CD8-positive, alpha-beta memory T cell (primary cell): ENCODE results near the gene RGPD4. TPM values are rescaled to one million over a fixed set of nuclear protein-coding genes. Genes with fewer than 3 reads are reported as not detected.

Source experiments
- CTCF ChIA-PET: fragments of 350-600 bp; sonication (Branson Sonifier 250); formaldehyde crosslinking; loops from one replicate; lab custom pipeline; 2021; ENCODE audit warnings: antibody characterized with exemption; lab: Charles Lee
- POLR2A ChIA-PET: fragments of 350-600 bp; sonication (Branson Sonifier 250); formaldehyde crosslinking; loops from one replicate; lab custom pipeline; 2021; ENCODE audit warnings: antibody characterized with exemption; lab: Charles Lee
- DNase-seq, 5 donors: peaks; one replicate each; pipeline versions ENCODE4 v3.0.0 to v3.0.0-alpha.2; 2020 to 2022; ENCODE audit warnings: mixed read lengths in 1 of 5
- H3K27ac ChIP-seq: one replicate; pipeline ENCODE4 v1.7.0; 2013; ENCODE audit warnings: low read depth, mild to moderate bottlenecking, low read length, moderate library complexity
- H3K27me3 ChIP-seq: 2 replicates; pipeline ENCODE4 v1.7.0; 2013; ENCODE audit warnings: low read length, mild to moderate bottlenecking; ENCODE audit not compliant: insufficient read depth, poor library complexity, severe bottlenecking
- H3K36me3 ChIP-seq: 2 replicates; pipeline ENCODE4 v1.7.0; 2013; ENCODE audit warnings: mild to moderate bottlenecking, low read length, moderate library complexity; ENCODE audit not compliant: insufficient read depth
- H3K4me1 ChIP-seq: 2 replicates; pipeline ENCODE4 v1.7.0; 2013; ENCODE audit warnings: mild to moderate bottlenecking, low read length, moderate library complexity; ENCODE audit not compliant: insufficient read depth
- H3K4me3 ChIP-seq: 2 replicates; pipeline ENCODE4 v1.7.0; 2013; ENCODE audit warnings: mild to moderate bottlenecking, low read length
- H3K9me3 ChIP-seq: 2 replicates; pipeline ENCODE4 v1.7.0; 2013; ENCODE audit warnings: mild to moderate bottlenecking, low read length
- H3K27ac Mint-ChIP-seq, 8 donors: one replicate each; pipeline ENCODE4 v1.8.0; 2020 to 2021; ENCODE audit warnings: mixed read lengths in 8 of 8, mild to moderate bottlenecking in 6 of 8, inconsistent platforms in 3 of 8, moderate library complexity in 3 of 8
- H3K27me3 Mint-ChIP-seq, 2 donors: one replicate each; pipeline ENCODE4 v1.8.0; 2020 to 2021; ENCODE audit warnings: mixed read lengths in 2 of 2, mild to moderate bottlenecking in 1 of 2, moderate library complexity in 1 of 2
- H3K36me3 Mint-ChIP-seq, 3 donors: one replicate each; pipeline ENCODE4 v1.8.0; 2020 to 2021; ENCODE audit warnings: mixed read lengths in 3 of 3, inconsistent platforms in 1 of 3, mild to moderate bottlenecking in 1 of 3
- H3K4me1 Mint-ChIP-seq, 3 donors: one replicate each; pipeline ENCODE4 v1.8.0; 2020 to 2021; ENCODE audit warnings: mixed read lengths in 3 of 3, inconsistent platforms in 1 of 3, mild to moderate bottlenecking in 1 of 3
- H3K4me3 Mint-ChIP-seq, 7 donors: one replicate each; pipeline ENCODE4 v1.8.0; 2020 to 2021; ENCODE audit warnings: mixed read lengths in 7 of 7, mild to moderate bottlenecking in 6 of 7, moderate library complexity in 4 of 7, inconsistent platforms in 2 of 7
- H3K9me3 Mint-ChIP-seq, 5 donors: one replicate each; pipeline ENCODE4 v1.8.0; 2020 to 2022; ENCODE audit warnings: mixed read lengths in 5 of 5, mild to moderate bottlenecking in 3 of 5, moderate library complexity in 2 of 5, inconsistent platforms in 1 of 5
- polyA plus RNA-seq: library from polyadenylated mRNA; unstranded; fragments of 300-500 nt; fragmentation: Illumina TruSeq; gene quantifications from one replicate; pipeline ENCODE4 v1.2.3, GENCODE V29; 2021
- total RNA-seq, 2 experiments: library from RNA; stranded (reverse); gene quantifications; one replicate each; pipeline ENCODE4 v1.2.3, GENCODE V29; 2021

RGPD4 gene
- total and polyA plus RNA-seq, 3 experiments from 2014 or later: 0.64 to 0.72 TPM; not detected in 1

DNA sequence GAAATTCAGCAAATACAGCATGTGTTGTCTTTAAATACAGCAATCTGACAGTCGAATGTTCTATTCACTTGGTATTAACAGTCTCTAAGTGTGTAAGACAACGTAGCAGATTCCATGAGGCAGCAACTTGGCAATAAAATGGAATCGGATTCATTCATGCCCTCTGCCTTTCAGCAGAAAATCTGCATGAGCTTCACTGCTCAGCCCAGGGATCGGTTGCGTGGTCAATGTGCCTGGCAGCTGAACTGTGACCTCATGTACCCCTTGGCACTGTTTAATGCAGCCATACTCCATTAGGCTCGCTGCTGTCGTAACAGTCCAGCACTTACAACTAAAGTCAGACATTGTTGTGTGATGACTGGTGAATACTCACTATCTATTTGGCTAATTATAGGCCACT lies 17.7 kb upstream of the RGPD4 start:
- Mint-ChIP-seq H3K36me3 (no peaks in the 10 kb centered on the region), H3K27me3 (no peaks in the 10 kb centered on the region), H3K4me1 (no peaks in the 10 kb centered on the region), H3K9me3 (peaks cover 0 to 4% (median 2%) of the 10 kb centered on the region in 5 donors), H3K4me3 (peak overlapping the region in 1 of 7 donors; percentile 23), H3K27ac (no peak overlapping the region)
- DNase-seq: no peak
- no peak overlapping the region for H3K27ac ChIP-seq
- no peaks in the 10 kb centered on the region for H3K9me3 ChIP-seq
- CTCF ChIA-PET: interaction anchor here (1.4 kb wide), 1 partner anchor 28 kb away, joined by 3 read pairs; no protein-coding TSS in a partner anchor
- POLR2A ChIA-PET: no interaction called here
- no peaks in the 10 kb centered on the region for H3K36me3 ChIP-seq
- no peaks in the 10 kb centered on the region for H3K27me3 ChIP-seq
- H3K4me1 ChIP-seq: no peaks in the 10 kb centered on the region
- H3K4me3 ChIP-seq: no peak overlapping the region

DNA sequence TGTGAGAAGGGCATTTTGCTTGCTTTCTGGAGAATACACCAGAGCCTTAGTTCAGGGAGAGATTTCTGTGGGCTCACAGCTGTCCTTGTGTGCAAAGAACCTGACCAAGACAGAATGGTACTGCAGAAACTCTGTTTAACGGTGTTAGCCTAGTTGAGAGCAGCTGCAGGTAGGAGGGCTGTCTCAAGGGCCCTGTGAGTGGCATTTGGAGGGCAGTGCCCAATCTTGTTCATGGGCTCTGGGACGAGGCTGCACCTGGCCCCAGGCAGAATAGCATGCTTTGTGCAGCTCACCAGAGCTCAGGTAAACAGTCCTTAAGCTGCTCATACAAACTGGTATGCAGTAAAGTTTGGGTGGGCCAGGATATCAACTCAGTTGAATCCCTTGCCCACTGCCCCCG lies 16.9 kb upstream of the RGPD4 start:
- DNase-seq: no peak
- CTCF ChIA-PET: interaction anchor here (1.4 kb wide), 1 partner anchor 29 kb away, joined by 3 read pairs; no protein-coding TSS in a partner anchor
- Mint-ChIP-seq H3K9me3 (peaks cover 0 to 4% (median 2%) of the 10 kb centered on the region in 5 donors), H3K27me3 (no peaks in the 10 kb centered on the region), H3K36me3 (no peaks in the 10 kb centered on the region), H3K4me3 (no peak overlapping the region), H3K4me1 (no peaks in the 10 kb centered on the region), H3K27ac (no peak overlapping the region)
- Histone ChIP-seq H3K4me3 (no peak overlapping the region), H3K36me3 (no peaks in the 10 kb centered on the region), H3K27ac (no peak overlapping the region), H3K9me3 (no peaks in the 10 kb centered on the region), H3K4me1 (no peaks in the 10 kb centered on the region), H3K27me3 (no peaks in the 10 kb centered on the region)
- POLR2A ChIA-PET: no interaction called here

DNA sequence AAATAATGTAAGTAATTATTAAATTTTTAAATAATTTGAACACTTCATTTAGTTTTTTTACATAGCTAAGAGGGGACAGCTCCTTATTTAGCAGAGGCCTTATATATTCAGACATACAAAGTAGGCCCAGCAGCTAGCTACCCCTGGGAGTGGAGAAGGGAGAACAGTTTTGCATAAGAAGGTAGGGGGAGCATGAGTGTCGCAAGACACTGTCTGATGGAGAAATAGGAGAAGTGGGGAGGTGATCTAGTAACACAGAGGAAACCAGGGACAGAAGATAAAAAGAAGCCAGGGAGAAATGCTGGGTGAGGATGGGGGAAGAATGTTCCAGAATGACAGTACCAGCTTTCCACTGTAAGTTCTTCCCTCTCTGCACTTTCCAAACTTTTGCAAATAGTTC lies 16.0 kb upstream of the RGPD4 start:
- H3K4me1 ChIP-seq: no peaks in the 10 kb centered on the region
- H3K4me3 ChIP-seq: no peak overlapping the region
- no peaks in the 10 kb centered on the region for H3K36me3 ChIP-seq
- H3K27me3 ChIP-seq: no peaks in the 10 kb centered on the region
- DNase-seq: no peak
- H3K36me3 Mint-ChIP-seq: no peaks in the 10 kb centered on the region
- peaks cover 0 to 4% (median 2%) of the 10 kb centered on the region in 5 donors for H3K9me3 Mint-ChIP-seq
- H3K27ac ChIP-seq: no peak overlapping the region
- H3K27ac Mint-ChIP-seq: no peak overlapping the region
- no peak overlapping the region for H3K4me3 Mint-ChIP-seq
- no peaks in the 10 kb centered on the region for H3K27me3 Mint-ChIP-seq
- CTCF ChIA-PET: no interaction called here
- no peaks in the 10 kb centered on the region for H3K4me1 Mint-ChIP-seq
- POLR2A ChIA-PET: no interaction called here
- no peaks in the 10 kb centered on the region for H3K9me3 ChIP-seq

DNA sequence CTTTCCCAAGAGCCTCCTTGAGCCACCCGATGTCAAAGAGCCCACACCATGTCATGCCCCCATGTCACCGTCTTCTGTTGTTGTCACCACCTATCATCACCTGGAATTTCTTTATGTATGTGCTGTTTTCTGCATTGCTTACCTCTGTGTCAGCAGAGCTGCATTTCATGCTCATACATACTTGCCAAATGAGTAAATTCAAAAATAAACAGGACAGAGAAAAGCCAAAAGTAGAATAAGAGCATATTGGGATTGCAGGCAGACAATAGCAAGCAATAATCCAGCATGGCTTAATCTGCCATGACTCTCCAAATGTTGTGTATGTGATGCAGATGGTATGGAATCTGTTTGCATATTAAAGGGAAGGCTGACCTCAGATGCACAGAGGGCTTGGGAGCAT lies 15.3 kb upstream of the RGPD4 start:
- H3K27ac ChIP-seq: no peak overlapping the region
- Mint-ChIP-seq H3K36me3 (no peaks in the 10 kb centered on the region), H3K4me1 (no peaks in the 10 kb centered on the region), H3K27ac (peak overlapping the region in 1 of 8 donors; percentile 87), H3K9me3 (peaks cover 0 to 4% (median 2%) of the 10 kb centered on the region in 5 donors), H3K27me3 (no peaks in the 10 kb centered on the region), H3K4me3 (no peak overlapping the region)
- no peaks in the 10 kb centered on the region for H3K27me3 ChIP-seq
- ChIA-PET POLR2A (no interaction called here), CTCF (no interaction called here)
- no peak overlapping the region for H3K4me3 ChIP-seq
- no peaks in the 10 kb centered on the region for H3K36me3 ChIP-seq
- no peaks in the 10 kb centered on the region for H3K9me3 ChIP-seq
- DNase-seq: no peak
- H3K4me1 ChIP-seq: no peaks in the 10 kb centered on the region

DNA sequence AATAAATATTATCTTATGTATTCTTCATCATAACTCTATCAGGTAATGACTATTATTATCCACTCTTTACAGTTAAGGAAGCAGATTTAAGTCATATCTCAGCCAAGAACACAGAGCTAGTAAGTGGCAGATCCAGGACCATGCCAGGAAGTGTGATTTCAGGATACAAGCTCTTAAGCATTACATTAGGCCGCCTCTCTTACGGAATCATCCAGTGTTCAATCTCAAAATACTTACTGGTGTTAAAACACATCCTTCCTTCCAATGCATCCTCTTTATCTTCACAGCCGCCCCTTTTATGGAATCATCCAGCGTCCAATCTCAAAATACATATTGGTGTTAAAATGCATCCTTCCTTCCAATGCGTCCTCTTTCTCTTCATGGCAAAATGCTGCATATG lies 14.7 kb upstream of the RGPD4 start:
- ChIA-PET CTCF (no interaction called here), POLR2A (no interaction called here)
- H3K36me3 Mint-ChIP-seq: no peaks in the 10 kb centered on the region
- H3K36me3 ChIP-seq: no peaks in the 10 kb centered on the region
- no peaks in the 10 kb centered on the region for H3K27me3 ChIP-seq
- H3K27ac Mint-ChIP-seq: no peak overlapping the region
- no peak for DNase-seq
- H3K27ac ChIP-seq: no peak overlapping the region
- H3K4me3 Mint-ChIP-seq: no peak overlapping the region
- H3K9me3 Mint-ChIP-seq: peaks cover 0 to 4% (median under 1%) of the 10 kb centered on the region in 5 donors
- no peaks in the 10 kb centered on the region for H3K4me1 Mint-ChIP-seq
- H3K27me3 Mint-ChIP-seq: no peaks in the 10 kb centered on the region
- H3K9me3 ChIP-seq: no peaks in the 10 kb centered on the region
- H3K4me1 ChIP-seq: no peaks in the 10 kb centered on the region
- no peak overlapping the region for H3K4me3 ChIP-seq

DNA sequence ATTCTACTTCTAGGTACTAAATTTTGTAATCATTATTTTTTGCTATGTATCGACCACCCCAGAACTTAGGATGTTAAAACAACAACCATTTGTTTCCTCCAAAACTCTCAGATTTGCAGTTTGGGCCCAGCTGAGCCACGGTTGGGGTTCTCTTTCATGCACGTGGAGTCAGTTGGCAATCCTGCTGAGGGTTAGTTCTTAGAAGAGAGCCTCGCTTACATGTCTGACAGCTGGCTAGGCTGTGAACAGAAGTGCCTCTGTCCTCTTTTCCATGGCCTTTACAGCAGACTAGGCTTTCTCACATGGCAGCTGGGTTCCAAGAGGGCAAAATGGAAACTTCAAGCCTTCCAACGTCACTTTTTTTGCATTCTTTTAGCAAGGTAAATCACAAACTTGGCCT lies 9.3 kb upstream of the RGPD4 start:
- ChIA-PET POLR2A (no interaction called here), CTCF (no interaction called here)
- H3K4me3 ChIP-seq: no peak overlapping the region
- Mint-ChIP-seq H3K36me3 (no peaks in the 10 kb centered on the region), H3K4me3 (no peak overlapping the region), H3K27ac (no peak overlapping the region), H3K9me3 (peaks cover 0 to 3% (median 2%) of the 10 kb centered on the region in 5 donors), H3K27me3 (no peaks in the 10 kb centered on the region), H3K4me1 (no peaks in the 10 kb centered on the region)
- no peak overlapping the region for H3K27ac ChIP-seq
- no peaks in the 10 kb centered on the region for H3K9me3 ChIP-seq
- no peaks in the 10 kb centered on the region for H3K36me3 ChIP-seq
- no peaks in the 10 kb centered on the region for H3K27me3 ChIP-seq
- no peaks in the 10 kb centered on the region for H3K4me1 ChIP-seq
- DNase-seq: no peak

DNA sequence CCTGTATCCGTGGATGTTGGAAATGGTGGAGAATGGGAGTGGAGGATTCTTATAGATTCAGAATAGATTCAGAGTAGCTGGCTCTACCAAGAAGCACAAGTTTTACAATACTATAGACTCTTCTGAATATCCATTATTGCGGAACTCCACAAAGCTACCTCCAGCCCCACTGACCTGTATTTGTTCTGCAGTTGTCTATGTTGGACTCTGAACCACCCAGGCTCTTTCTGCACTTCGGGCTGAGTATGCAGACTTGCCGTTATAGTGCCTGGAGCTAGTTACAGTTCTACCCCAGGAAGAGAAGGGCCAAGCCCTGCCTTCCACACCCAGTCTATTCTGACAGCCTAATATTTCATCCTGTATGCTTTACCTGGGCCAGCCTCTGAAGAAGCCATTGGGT lies 4.4 kb upstream of the RGPD4 start:
- Histone ChIP-seq H3K27ac (no peak overlapping the region), H3K4me1 (no peaks in the 10 kb centered on the region), H3K9me3 (no peaks in the 10 kb centered on the region), H3K4me3 (no peak overlapping the region), H3K36me3 (no peaks in the 10 kb centered on the region), H3K27me3 (no peaks in the 10 kb centered on the region)
- peaks cover 0 to 2% of the 10 kb centered on the region in 2 donors for H3K27me3 Mint-ChIP-seq
- peaks cover 0 to 3% (median 0%) of the 10 kb centered on the region in 5 donors for H3K9me3 Mint-ChIP-seq
- POLR2A ChIA-PET: no interaction called here
- H3K27ac Mint-ChIP-seq: no peak overlapping the region
- no peaks in the 10 kb centered on the region for H3K36me3 Mint-ChIP-seq
- no peaks in the 10 kb centered on the region for H3K4me1 Mint-ChIP-seq
- DNase-seq: no peak
- CTCF ChIA-PET: no interaction called here
- H3K4me3 Mint-ChIP-seq: no peak overlapping the region

DNA sequence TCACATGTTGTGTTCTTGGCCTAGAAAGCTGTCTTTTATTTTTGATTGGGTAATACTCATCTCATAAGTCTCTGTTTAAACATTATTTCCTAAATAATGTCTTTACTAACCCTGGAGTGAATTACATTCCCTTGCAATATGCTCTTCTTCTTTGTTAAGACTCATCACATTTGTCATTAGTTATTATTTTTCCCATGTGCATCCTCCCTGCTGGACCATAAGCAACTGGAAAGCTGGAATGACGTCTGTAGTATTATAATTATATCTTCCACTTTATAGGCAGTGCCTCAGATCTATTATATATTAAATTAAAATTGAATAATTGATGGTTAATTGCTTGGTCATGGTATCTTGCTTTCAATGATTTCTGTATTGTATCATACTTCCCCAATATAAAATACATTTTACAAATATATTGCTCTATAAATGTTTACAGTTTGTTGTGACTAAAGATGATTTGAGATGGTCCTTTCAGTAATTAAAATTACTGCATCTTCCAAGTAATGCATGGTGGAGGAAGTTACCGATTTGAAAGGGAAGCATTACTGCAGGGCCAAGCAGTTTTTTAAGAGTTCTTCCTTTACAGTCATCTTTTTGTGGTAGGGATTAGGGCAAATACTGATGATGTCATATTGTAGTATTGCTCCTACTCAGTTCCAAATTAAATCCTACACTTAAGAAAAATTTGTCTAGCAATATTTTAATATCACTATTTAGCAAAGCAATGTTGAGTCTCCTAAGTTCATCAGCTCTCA lies 2.1 kb upstream of the RGPD4 start:
- DNase-seq: no peak
- Mint-ChIP-seq H3K27ac (no peak overlapping the region), H3K9me3 (peaks cover 0 to 3% (median 0%) of the 10 kb centered on the region in 5 donors), H3K4me1 (no peaks in the 10 kb centered on the region), H3K4me3 (no peak overlapping the region), H3K27me3 (peaks cover 0 to 2% of the 10 kb centered on the region in 2 donors), H3K36me3 (no peaks in the 10 kb centered on the region)
- no peaks in the 10 kb centered on the region for H3K36me3 ChIP-seq
- H3K27ac ChIP-seq: no peak overlapping the region
- no peaks in the 10 kb centered on the region for H3K27me3 ChIP-seq
- H3K4me1 ChIP-seq: no peaks in the 10 kb centered on the region
- ChIA-PET CTCF (no interaction called here), POLR2A (no interaction called here)
- H3K4me3 ChIP-seq: no peak overlapping the region
- no peaks in the 10 kb centered on the region for H3K9me3 ChIP-seq
